ENCODE results near the gene PPM1K.

DNA sequence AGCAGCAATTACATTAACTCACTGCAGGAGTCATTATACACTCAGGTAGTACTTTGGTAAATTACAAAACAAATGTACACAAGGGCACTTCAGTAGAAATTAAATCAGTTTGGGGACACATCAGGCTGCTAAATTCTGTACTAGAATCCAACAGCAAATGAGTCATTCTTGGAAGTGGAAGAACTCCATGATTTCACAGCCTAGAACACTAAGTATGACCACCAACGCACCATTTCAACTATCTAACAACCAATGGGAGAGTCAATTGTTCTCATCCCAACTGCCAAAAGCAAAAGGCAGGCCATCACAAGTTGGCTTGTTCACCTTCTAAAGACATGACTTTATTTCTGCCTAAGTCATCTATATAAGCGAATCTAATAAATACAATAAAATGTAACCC lies 26.6 kb downstream of the PPM1K start:
- TF ChIP-seq POLR2AphosphoS5 (IDR thresholded peaks at IDR 0.05; ENCODE audit: insufficient read depth in 1 of 2, low read depth in 1 of 2) (no peak), POLR2A (IDR thresholded peaks at IDR 0.05) (no peak)
- TF ChIP-seq, protein P1, sequence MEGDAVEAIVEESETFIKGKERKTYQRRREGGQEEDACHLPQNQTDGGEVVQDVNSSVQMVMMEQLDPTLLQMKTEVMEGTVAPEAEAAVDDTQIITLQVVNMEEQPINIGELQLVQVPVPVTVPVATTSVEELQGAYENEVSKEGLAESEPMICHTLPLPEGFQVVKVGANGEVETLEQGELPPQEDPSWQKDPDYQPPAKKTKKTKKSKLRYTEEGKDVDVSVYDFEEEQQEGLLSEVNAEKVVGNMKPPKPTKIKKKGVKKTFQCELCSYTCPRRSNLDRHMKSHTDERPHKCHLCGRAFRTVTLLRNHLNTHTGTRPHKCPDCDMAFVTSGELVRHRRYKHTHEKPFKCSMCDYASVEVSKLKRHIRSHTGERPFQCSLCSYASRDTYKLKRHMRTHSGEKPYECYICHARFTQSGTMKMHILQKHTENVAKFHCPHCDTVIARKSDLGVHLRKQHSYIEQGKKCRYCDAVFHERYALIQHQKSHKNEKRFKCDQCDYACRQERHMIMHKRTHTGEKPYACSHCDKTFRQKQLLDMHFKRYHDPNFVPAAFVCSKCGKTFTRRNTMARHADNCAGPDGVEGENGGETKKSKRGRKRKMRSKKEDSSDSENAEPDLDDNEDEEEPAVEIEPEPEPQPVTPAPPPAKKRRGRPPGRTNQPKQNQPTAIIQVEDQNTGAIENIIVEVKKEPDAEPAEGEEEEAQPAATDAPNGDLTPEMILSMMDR (IDR thresholded peaks at IDR 0.05), result no peak
